CD4-positive, alpha-beta T cell (primary cell): Measurements from ENCODE around the gene ZNF524. TPM values are rescaled to one million over a fixed set of nuclear protein-coding genes. Genes with fewer than 3 reads are reported as not detected.

Experiments
- ATAC-seq: fragments of 200-7000 bp; cut with Tn5 transposase; one replicate; pipeline ENCODE4 v1.10.0; 2022; ENCODE audit warnings: mild to moderate bottlenecking; ENCODE audit not compliant: poor library complexity
- CTCF ChIA-PET: fragments of 350-600 bp; sonication (Branson Sonifier 250); formaldehyde crosslinking; loops from one replicate; lab custom pipeline; 2021; ENCODE audit warnings: antibody characterized with exemption, inconsistent platforms; lab: Charles Lee
- POLR2A ChIA-PET: fragments of 350-600 bp; sonication (Branson Sonifier 250); formaldehyde crosslinking; loops from one replicate; lab custom pipeline; 2021; ENCODE audit warnings: antibody characterized with exemption, inconsistent platforms; lab: Charles Lee
- DNase-seq, 14 experiments: peaks; one replicate each; pipeline ENCODE4 v3.0.0-alpha.2; 2013 to 2020; ENCODE audit warnings: mixed read lengths in 2 of 14
- H3K27ac ChIP-seq, 2 donors: one replicate each; pipeline versions ENCODE4 v1.5.1 to v1.7.0; 2013; ENCODE audit warnings: low read length in 2 of 2, low read depth in 1 of 2, mild to moderate bottlenecking in 1 of 2
- H3K27me3 ChIP-seq, 2 experiments: 1 replicate in 1 of 2; 2 replicates in 1 of 2; pipeline versions ENCODE4 v1.6.1 to v1.7.0; 2013; ENCODE audit warnings: low read length in 2 of 2, control low read depth in 1 of 2, mild to moderate bottlenecking in 1 of 2, moderate library complexity in 1 of 2; ENCODE audit not compliant: insufficient read depth in 2 of 2, control insufficient read depth in 1 of 2
- H3K36me3 ChIP-seq: one replicate; pipeline ENCODE4 v1.6.1; 2013; ENCODE audit warnings: low read length, control low read depth; ENCODE audit not compliant: insufficient read depth
- H3K4me1 ChIP-seq: one replicate; pipeline ENCODE4 v1.6.1; 2013; ENCODE audit warnings: low read length, control low read depth; ENCODE audit not compliant: insufficient read depth
- H3K4me3 ChIP-seq: one replicate; pipeline ENCODE4 v1.5.1; 2013; ENCODE audit warnings: mild to moderate bottlenecking, low read length, moderate library complexity
- H3K9me3 ChIP-seq, 2 experiments: 1 replicate in 1 of 2; 2 replicates in 1 of 2; pipeline versions ENCODE4 v1.6.1 to v1.7.0; 2013; ENCODE audit warnings: low read length in 2 of 2, mild to moderate bottlenecking in 2 of 2, control low read depth in 1 of 2, moderate library complexity in 1 of 2; ENCODE audit not compliant: control insufficient read depth in 1 of 2, insufficient read depth in 1 of 2
- H3K27ac Mint-ChIP-seq: one replicate; pipeline ENCODE4 v1.8.0; 2020; ENCODE audit warnings: mixed read lengths
- H3K27me3 Mint-ChIP-seq: one replicate; pipeline ENCODE4 v1.8.0; 2021; ENCODE audit warnings: mixed read lengths
- H3K36me3 Mint-ChIP-seq: one replicate; pipeline ENCODE4 v1.8.0; 2021; ENCODE audit warnings: low read depth, mixed read lengths
- H3K4me1 Mint-ChIP-seq: one replicate; pipeline ENCODE4 v1.8.0; 2021; ENCODE audit warnings: low read depth, mixed read lengths
- H3K4me3 Mint-ChIP-seq: one replicate; pipeline ENCODE4 v1.8.0; 2020; ENCODE audit warnings: mild to moderate bottlenecking, mixed read lengths
- H3K9me3 Mint-ChIP-seq: one replicate; pipeline ENCODE4 v1.8.0; 2020; ENCODE audit warnings: mixed read lengths
- CTCF ChIP-seq: fragments of 200-600 bp; IDR thresholded peaks from one replicate; pipeline ENCODE4 v1.8.0; 2022; ENCODE audit warnings: antibody characterized with exemption, mild to moderate bottlenecking
- intact Hi-C, 2 experiments: fragments of 100-400 bp; cut with DNase I in 1 of 2; cut with micrococcal nuclease in 1 of 2; formaldehyde crosslinking; loops; one replicate each; pipeline versions ENCODE4 v1.15.1 to v1.9.0; 2023 to 2025; cut with DNase I, micrococcal nuclease
- total RNA-seq, 174 experiments: library from RNA in 2 of 174; stranded (reverse) in 2 of 174; gene quantifications; one replicate each; pipeline ENCODE4 v1.2.3 and lab custom pipeline; 2021 to 2026

ZNF524 gene
- total RNA-seq, 2 experiments from 2014 or later = 9.6 to 10.3 TPM

GRCh38 chr19:55635856-55636440, 35.9 kb downstream of the ZNF524 start:
- DNase-seq (peak in 1 of 14 experiments; percentile 31), ATAC-seq (no peak)
- Mint-ChIP-seq H3K9me3 (peaks cover 3% of the 10 kb centered on the region), H3K4me3 (peak overlapping the region; percentile 96), H3K27ac (peak overlapping the region; percentile 99), H3K36me3 (peaks cover 35% of the 10 kb centered on the region), H3K27me3 (no peaks in the 10 kb centered on the region), H3K4me1 (peaks cover 68% of the 10 kb centered on the region)
- peaks cover 3% of the 10 kb centered on the region for H3K36me3 ChIP-seq
- H3K9me3 ChIP-seq = peaks cover 0 to 5% of the 10 kb centered on the region in 2 experiments
- POLR2A ChIA-PET = interaction anchor here (0.5 to 3.1 kb wide), 9 partner anchors 11 to 174 kb away, joined by 3 to 17 read pairs (median 5); partner anchors contain the start of genes FIZ1, ISOC2, U2AF2 and ZNF628
- H3K27ac ChIP-seq = peak overlapping the region; percentile 98 to 100
- peak overlapping the region; percentile 69 for H3K4me3 ChIP-seq
- H3K27me3 ChIP-seq = no peaks in the 10 kb centered on the region
- intact Hi-C loops = loop anchor here (1.0 to 10.0 kb wide), 5 partner anchors 39 to 381 kb away; partner anchors contain the start of genes PPP6R1 (in 2 of the 2), EPN1 (in 1 of the 2), UBE2S (in 1 of the 2) and ZNF579 (in 1 of the 2)
- no peak for TF ChIP-seq CTCF
- H3K4me1 ChIP-seq = peaks cover 75% of the 10 kb centered on the region
- CTCF ChIA-PET = interaction anchor here (1.1 to 5.0 kb wide), 5 partner anchors 18 to 132 kb away, joined by 3 to 29 read pairs (median 3); partner anchors contain the start of genes FIZ1 and U2AF2

- ATAC-seq (no peak), DNase-seq (peak in 1 of 14 experiments; percentile 26)
- H3K4me1 ChIP-seq = peaks cover 76% of the 10 kb centered on the region
- intact Hi-C loops = loop anchor here (1.0 to 10.0 kb wide), 3 partner anchors 53 to 382 kb away; partner anchors contain the start of genes PPP6R1 (in 2 of the 2) and UBE2S (in 1 of the 2)
- H3K27me3 Mint-ChIP-seq = no peaks in the 10 kb centered on the region
- H3K27ac Mint-ChIP-seq = peak overlapping the region; percentile 99
- POLR2A ChIA-PET = interaction anchor here (1.7 to 3.1 kb wide), 4 partner anchors 10 to 37 kb away, joined by 7 to 17 read pairs (median 10); partner anchors contain the start of genes FIZ1, U2AF2 and ZNF784
- peaks cover 0 to 5% of the 10 kb centered on the region in 2 experiments for H3K9me3 ChIP-seq
- CTCF ChIA-PET = interaction anchor here (1.1 to 5.0 kb wide), 4 partner anchors 17 to 133 kb away, joined by 3 to 29 read pairs (median 4); partner anchors contain the start of genes FIZ1 and U2AF2
- peaks cover 3% of the 10 kb centered on the region for H3K9me3 Mint-ChIP-seq
- H3K36me3 Mint-ChIP-seq = peaks cover 41% of the 10 kb centered on the region
- no peaks in the 10 kb centered on the region for H3K27me3 ChIP-seq
- TF ChIP-seq CTCF = no peak
- H3K27ac ChIP-seq = no peak overlapping the region
- peaks cover 70% of the 10 kb centered on the region for H3K4me1 Mint-ChIP-seq
- peak overlapping the region; percentile 96 for H3K4me3 Mint-ChIP-seq
- peaks cover 3% of the 10 kb centered on the region for H3K36me3 ChIP-seq
- no peak overlapping the region for H3K4me3 ChIP-seq
These were observed 36.6 kb downstream of the ZNF524 start for GRCh38 chr19:55636723-55637122.

- H3K36me3 Mint-ChIP-seq = peaks cover 42% of the 10 kb centered on the region
- POLR2A ChIA-PET = interaction anchor here (0.8 to 3.1 kb wide), 5 partner anchors 9 to 38 kb away, joined by 3 to 17 read pairs (median 9); partner anchors contain the start of genes FIZ1, U2AF2 and ZNF784
- no peaks in the 10 kb centered on the region for H3K27me3 Mint-ChIP-seq
- ATAC-seq = no peak
- Histone ChIP-seq H3K4me1 (peaks cover 76% of the 10 kb centered on the region), H3K9me3 (peaks cover 0 to 5% of the 10 kb centered on the region in 2 experiments), H3K27ac (no peak overlapping the region), H3K27me3 (no peaks in the 10 kb centered on the region), H3K4me3 (no peak overlapping the region), H3K36me3 (peaks cover 3% of the 10 kb centered on the region)
- peak overlapping the region; percentile 79 for H3K4me3 Mint-ChIP-seq
- H3K4me1 Mint-ChIP-seq = peaks cover 68% of the 10 kb centered on the region
- CTCF ChIA-PET = interaction anchor here (1.7 to 5.0 kb wide), 2 partner anchors 17 to 134 kb away, joined by 5 to 29 read pairs; partner anchors contain the start of gene U2AF2
- H3K27ac Mint-ChIP-seq = peak overlapping the region; percentile 99
- intact Hi-C loops = loop anchor here (10.0 kb wide), 2 partner anchors 233 to 383 kb away; partner anchors contain the start of genes PPP6R1 (in 2 of the 2) and UBE2S (in 1 of the 2)
- H3K9me3 Mint-ChIP-seq = peaks cover 3% of the 10 kb centered on the region
- no peak for TF ChIP-seq CTCF
- peak in 1 of 14 experiments; percentile 28 for DNase-seq
These were observed 37.4 kb downstream of the ZNF524 start for GRCh38 chr19:55637534-55637933.
